CD4-positive, CD25-positive, alpha-beta regulatory T cell (primary cell): ENCODE results near the gene SLC22A5. TPM values are rescaled to one million over a fixed set of nuclear protein-coding genes. Genes with fewer than 3 reads are reported as not detected.

Source experiments
- ATAC-seq, 2 donors: fragments of 150-1000 bp; cut with Tn5 transposase; one replicate each; pipeline ENCODE4 v1.10.0; 2021; ENCODE audit warnings: low read depth in 2 of 2, moderate number of reproducible peaks in 2 of 2, moderate library complexity in 1 of 2
- DNase-seq, 3 donors: peaks; one replicate each; pipeline versions ENCODE4 v3.0.0 to v3.0.0-alpha.2; 2012 to 2022; ENCODE audit warnings: mixed read lengths in 1 of 3
- H3K27ac ChIP-seq: one replicate; pipeline ENCODE4 v1.7.0; 2013; ENCODE audit warnings: mild to moderate bottlenecking, low read length; ENCODE audit not compliant: insufficient read depth, poor library complexity, severe bottlenecking
- H3K27me3 ChIP-seq: one replicate; pipeline ENCODE4 v1.7.0; 2013; ENCODE audit warnings: low read length; ENCODE audit not compliant: control insufficient read depth, insufficient read depth
- H3K36me3 ChIP-seq: one replicate; pipeline ENCODE4 v1.7.0; 2013; ENCODE audit warnings: mild to moderate bottlenecking, low read length, moderate library complexity; ENCODE audit not compliant: control insufficient read depth, insufficient read depth
- H3K4me1 ChIP-seq: 2 replicates; pipeline ENCODE4 v1.7.0; 2013; ENCODE audit warnings: mild to moderate bottlenecking, low read length; ENCODE audit not compliant: insufficient read depth, control insufficient read depth, poor library complexity, severe bottlenecking
- H3K4me3 ChIP-seq: one replicate; pipeline ENCODE4 v1.7.0; 2013; ENCODE audit warnings: low read depth, mild to moderate bottlenecking, low read length, moderate library complexity
- H3K9me3 ChIP-seq, 2 experiments: 1 replicate in 1 of 2; 2 replicates in 1 of 2; pipeline ENCODE4 v1.7.0; 2013; ENCODE audit warnings: low read length in 2 of 2, mild to moderate bottlenecking in 1 of 2, moderate library complexity in 1 of 2; ENCODE audit not compliant: control insufficient read depth in 2 of 2
- H3K27ac Mint-ChIP-seq, 3 donors: one replicate each; pipeline ENCODE4 v1.8.0; 2020 to 2022; ENCODE audit warnings: mild to moderate bottlenecking in 3 of 3, mixed read lengths in 3 of 3, moderate library complexity in 2 of 3
- H3K27me3 Mint-ChIP-seq: one replicate; pipeline ENCODE4 v1.8.0; 2022; ENCODE audit warnings: mild to moderate bottlenecking, mixed read lengths
- H3K36me3 Mint-ChIP-seq: one replicate; pipeline ENCODE4 v1.8.0; 2020; ENCODE audit warnings: mixed read lengths
- H3K4me1 Mint-ChIP-seq, 4 donors: one replicate each; pipeline ENCODE4 v1.8.0; 2020 to 2022; ENCODE audit warnings: mixed read lengths in 4 of 4, mild to moderate bottlenecking in 1 of 4
- H3K4me3 Mint-ChIP-seq, 4 donors: one replicate each; pipeline ENCODE4 v1.8.0; 2020 to 2022; ENCODE audit warnings: mild to moderate bottlenecking in 4 of 4, mixed read lengths in 4 of 4, moderate library complexity in 3 of 4
- H3K9me3 Mint-ChIP-seq, 7 donors: one replicate each; pipeline ENCODE4 v1.8.0; 2020 to 2022; ENCODE audit warnings: mixed read lengths in 7 of 7, mild to moderate bottlenecking in 3 of 7, moderate library complexity in 2 of 7
- polyA plus RNA-seq, 4 donors: library from polyadenylated mRNA; unstranded; fragments of 300-500 nt; fragmentation: Illumina TruSeq; gene quantifications; one replicate each; pipeline ENCODE4 v1.2.3, GENCODE V29; 2021
- total RNA-seq: library from RNA; stranded (reverse); gene quantifications from one replicate; pipeline ENCODE4 v1.2.3, GENCODE V29; 2022

The SLC22A5 gene
- total and polyA plus RNA-seq, 5 donors from 2014 or later = 0.54 to 3.2 (median 2.1) TPM

DNA sequence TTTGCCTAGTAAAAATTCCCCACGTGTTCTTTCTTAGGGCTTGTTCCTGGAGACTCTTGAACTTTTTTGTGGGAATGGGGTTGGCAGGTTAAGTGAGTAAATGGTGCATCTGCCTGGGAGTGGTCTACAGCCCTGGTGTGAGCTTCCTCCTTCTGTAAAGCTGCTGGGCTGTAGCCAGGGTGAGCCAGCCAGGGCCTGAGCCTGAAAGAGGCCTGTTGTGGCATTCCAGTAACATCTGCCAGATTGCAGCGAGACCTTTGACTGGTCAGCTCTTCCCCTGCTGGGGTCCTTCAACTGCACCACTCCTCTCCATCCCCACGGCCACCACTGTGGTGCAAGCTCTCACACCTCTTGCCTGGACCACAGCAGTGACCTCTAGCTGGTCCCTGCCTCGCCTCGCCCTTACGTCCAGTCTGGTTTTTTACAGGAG, 47.5 kb downstream of the SLC22A5 start:
- Histone ChIP-seq H3K9me3 (no peaks in the 10 kb centered on the region), H3K4me1 (peaks cover 84% of the 10 kb centered on the region), H3K36me3 (peaks cover 7% of the 10 kb centered on the region), H3K27me3 (no peaks in the 10 kb centered on the region), H3K27ac (no peak overlapping the region), H3K4me3 (no peak overlapping the region)
- Mint-ChIP-seq H3K4me3 (peak overlapping the region in 2 of 4 donors; percentile 26 to 62), H3K4me1 (peaks cover 37 to 97% (median 74%) of the 10 kb centered on the region in 4 donors), H3K27ac (peak overlapping the region; percentile 79 to 95 (median 82)), H3K36me3 (peaks cover 31% of the 10 kb centered on the region), H3K27me3 (no peaks in the 10 kb centered on the region), H3K9me3 (peaks cover 0 to 1% (median 0%) of the 10 kb centered on the region in 7 donors)
- ATAC-seq (no peak), DNase-seq (no peak)

DNA sequence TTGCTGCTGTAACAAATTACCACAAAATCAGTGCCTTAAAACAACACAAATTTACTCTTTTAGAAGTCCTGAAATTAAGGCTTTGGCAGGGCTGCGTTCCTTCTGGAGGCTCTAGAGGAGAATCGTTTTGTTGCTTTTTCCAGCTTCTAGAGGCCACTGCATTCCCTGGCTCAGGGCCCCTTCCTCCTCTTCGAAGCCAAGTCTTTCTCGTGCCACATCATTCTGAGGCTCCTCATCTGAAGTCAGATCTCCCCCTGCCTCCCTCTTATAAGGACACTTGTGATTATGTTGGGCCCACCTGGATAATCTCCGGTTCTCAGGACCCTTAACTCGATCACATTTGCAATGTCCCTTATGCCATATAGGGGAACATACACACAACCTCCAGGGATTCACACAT, 48.0 kb downstream of the SLC22A5 start:
- no peak overlapping the region for H3K27ac ChIP-seq
- peaks cover 7% of the 10 kb centered on the region for H3K36me3 ChIP-seq
- peak overlapping the region in 2 of 4 donors; percentile 26 to 74 for H3K4me3 Mint-ChIP-seq
- DNase-seq (no peak), ATAC-seq (no peak)
- peaks cover 37 to 97% (median 74%) of the 10 kb centered on the region in 4 donors for H3K4me1 Mint-ChIP-seq
- peaks cover 31% of the 10 kb centered on the region for H3K36me3 Mint-ChIP-seq
- H3K4me3 ChIP-seq = no peak overlapping the region
- peak overlapping the region; percentile 79 to 95 (median 82) for H3K27ac Mint-ChIP-seq
- no peaks in the 10 kb centered on the region for H3K27me3 Mint-ChIP-seq
- H3K9me3 ChIP-seq = no peaks in the 10 kb centered on the region
- H3K4me1 ChIP-seq = peaks cover 84% of the 10 kb centered on the region
- no peaks in the 10 kb centered on the region for H3K27me3 ChIP-seq
- peaks cover 0 to 1% (median 0%) of the 10 kb centered on the region in 7 donors for H3K9me3 Mint-ChIP-seq

DNA sequence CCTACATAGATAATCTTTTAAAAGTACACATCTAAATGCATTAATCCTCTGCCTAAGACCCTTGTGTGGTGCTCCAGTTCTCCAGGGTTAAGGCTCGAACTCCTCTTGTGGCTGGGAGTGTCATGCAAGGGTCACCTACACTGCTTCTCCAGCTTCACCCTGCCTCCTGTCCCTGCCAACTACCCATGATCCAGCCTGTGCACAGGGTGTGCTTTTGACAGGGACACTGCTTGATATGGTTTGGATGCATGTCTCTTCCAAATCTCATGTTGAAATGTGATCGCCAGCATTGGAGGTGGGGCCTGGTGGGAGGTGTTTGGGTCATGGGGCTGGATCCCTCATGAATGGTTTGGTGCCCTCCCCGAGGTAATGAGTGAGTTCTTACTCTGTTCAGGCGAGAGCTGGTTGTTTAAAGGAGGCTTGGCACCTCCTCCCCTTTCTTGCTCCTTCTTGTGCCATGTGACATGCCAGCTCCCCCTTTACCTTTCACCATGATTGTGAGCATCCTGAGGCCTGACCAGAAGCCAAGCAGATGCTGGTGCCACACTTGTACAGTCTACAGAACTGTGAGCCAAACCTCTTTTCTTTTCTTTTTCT, 48.5 kb downstream of the SLC22A5 start:
- no peak for ATAC-seq
- peak overlapping the region; percentile 92 for H3K27ac ChIP-seq
- peaks cover 11% of the 10 kb centered on the region for H3K36me3 ChIP-seq
- Mint-ChIP-seq H3K27me3 (no peaks in the 10 kb centered on the region), H3K4me1 (peaks cover 34 to 97% (median 73%) of the 10 kb centered on the region in 4 donors), H3K27ac (peak overlapping the region; percentile 95 to 98 (median 96)), H3K36me3 (peaks cover 31% of the 10 kb centered on the region), H3K4me3 (peak overlapping the region in 2 of 4 donors; percentile 26 to 66), H3K9me3 (peaks cover 0 to 1% (median 0%) of the 10 kb centered on the region in 7 donors)
- no peaks in the 10 kb centered on the region for H3K27me3 ChIP-seq
- DNase-seq = no peak
- H3K4me1 ChIP-seq = peaks cover 84% of the 10 kb centered on the region
- no peaks in the 10 kb centered on the region for H3K9me3 ChIP-seq
- no peak overlapping the region for H3K4me3 ChIP-seq

GRCh38 chr5:132418881-132419280, 49.4 kb downstream of the SLC22A5 start:
- Mint-ChIP-seq H3K27me3 (no peaks in the 10 kb centered on the region), H3K4me1 (peaks cover 32 to 97% (median 73%) of the 10 kb centered on the region in 4 donors), H3K36me3 (peaks cover 38% of the 10 kb centered on the region), H3K9me3 (no peaks in the 10 kb centered on the region), H3K4me3 (peak overlapping the region in 2 of 4 donors; percentile 66 to 91), H3K27ac (peak overlapping the region; percentile 95 to 98 (median 96))
- Histone ChIP-seq H3K27me3 (no peaks in the 10 kb centered on the region), H3K9me3 (no peaks in the 10 kb centered on the region), H3K4me1 (peaks cover 85% of the 10 kb centered on the region), H3K36me3 (peaks cover 16% of the 10 kb centered on the region), H3K27ac (peak overlapping the region; percentile 92), H3K4me3 (peak overlapping the region; percentile 62)
- no peak for DNase-seq
- no peak for ATAC-seq

- Histone ChIP-seq H3K27me3 (no peaks in the 10 kb centered on the region), H3K4me3 (peak overlapping the region; percentile 62), H3K27ac (peak overlapping the region; percentile 92), H3K9me3 (no peaks in the 10 kb centered on the region), H3K36me3 (peaks cover 16% of the 10 kb centered on the region), H3K4me1 (peaks cover 85% of the 10 kb centered on the region)
- ATAC-seq (peak; percentile 60 to 73), DNase-seq (peak; percentile 55 to 76 (median 70))
- H3K9me3 Mint-ChIP-seq = no peaks in the 10 kb centered on the region
- peak overlapping the region; percentile 95 to 98 (median 96) for H3K27ac Mint-ChIP-seq
- peak overlapping the region; percentile 66 to 91 (median 84) for H3K4me3 Mint-ChIP-seq
- peaks cover 44% of the 10 kb centered on the region for H3K36me3 Mint-ChIP-seq
- H3K27me3 Mint-ChIP-seq = no peaks in the 10 kb centered on the region
- H3K4me1 Mint-ChIP-seq = peaks cover 25 to 98% (median 74%) of the 10 kb centered on the region in 4 donors
Measured at GRCh38 chr5:132419502-132420468, 50.3 kb downstream of the SLC22A5 start.

DNA sequence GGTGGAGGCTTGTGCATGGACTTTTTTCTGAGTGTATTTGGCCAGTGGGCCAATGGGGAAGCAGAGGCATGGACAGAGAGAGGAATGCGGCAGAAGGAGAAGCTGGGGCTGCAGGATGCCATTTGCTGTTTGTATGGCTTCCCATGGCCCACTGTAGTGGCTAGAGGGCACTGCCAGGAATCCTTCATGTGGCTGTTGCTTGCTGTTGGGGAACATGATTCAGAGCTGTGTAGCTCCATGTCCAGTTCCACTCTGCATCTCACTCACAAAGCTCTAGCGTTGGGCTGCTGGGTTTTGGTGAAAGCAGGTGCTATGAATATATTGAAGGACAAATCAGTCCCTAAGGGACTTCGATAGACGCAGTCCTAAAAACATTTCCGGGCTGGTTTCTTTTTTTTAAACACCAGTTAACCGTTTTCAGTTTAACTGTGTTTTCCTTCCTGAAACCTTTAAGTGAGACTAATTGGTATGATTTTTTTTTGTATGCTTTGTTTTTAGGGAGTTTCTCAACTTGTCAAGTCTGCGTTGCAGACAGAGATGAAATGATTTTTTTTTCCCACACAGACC, 51.3 kb downstream of the SLC22A5 start:
- peak in 2 of 3 donors; percentile 43 to 61 for DNase-seq
- no peak for ATAC-seq

DNA sequence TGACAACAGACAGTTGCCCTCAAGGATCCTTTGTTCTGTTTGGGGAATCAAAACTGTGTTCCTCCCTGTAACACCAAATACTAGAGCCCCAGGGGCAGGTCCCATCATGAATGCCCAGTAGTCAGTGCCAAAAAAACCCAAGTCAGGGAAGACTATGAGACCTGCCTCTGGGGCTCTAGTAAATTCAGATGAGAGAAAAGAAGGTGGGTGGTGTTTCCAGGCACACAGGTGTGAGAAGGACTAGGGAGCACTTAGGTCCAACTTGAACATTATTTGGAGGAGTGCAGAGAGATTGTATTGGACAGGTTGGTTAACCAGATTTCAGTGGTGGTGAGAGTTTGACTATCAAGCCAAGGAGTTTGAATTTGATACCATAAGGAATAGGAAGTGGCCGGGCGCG, 52.0 kb downstream of the SLC22A5 start:
- H3K9me3 ChIP-seq = no peaks in the 10 kb centered on the region
- H3K4me1 Mint-ChIP-seq = peaks cover 30 to 100% (median 80%) of the 10 kb centered on the region in 4 donors
- peak overlapping the region; percentile 92 for H3K27ac ChIP-seq
- peaks cover 44% of the 10 kb centered on the region for H3K36me3 Mint-ChIP-seq
- DNase-seq (no peak), ATAC-seq (no peak)
- H3K36me3 ChIP-seq = peaks cover 13% of the 10 kb centered on the region
- H3K27ac Mint-ChIP-seq = peak overlapping the region; percentile 95 to 98 (median 96)
- peak overlapping the region; percentile 66 to 87 (median 84) for H3K4me3 Mint-ChIP-seq
- no peaks in the 10 kb centered on the region for H3K9me3 Mint-ChIP-seq
- no peaks in the 10 kb centered on the region for H3K27me3 ChIP-seq
- no peaks in the 10 kb centered on the region for H3K27me3 Mint-ChIP-seq
- H3K4me1 ChIP-seq = peaks cover 87% of the 10 kb centered on the region
- peak overlapping the region; percentile 77 for H3K4me3 ChIP-seq

More for the DNA sequence above, 51.3 kb downstream of the SLC22A5 start:
- Histone ChIP-seq H3K36me3 (peaks cover 13% of the 10 kb centered on the region), H3K4me3 (peak overlapping the region; percentile 77), H3K27ac (peak overlapping the region; percentile 92), H3K9me3 (no peaks in the 10 kb centered on the region), H3K27me3 (no peaks in the 10 kb centered on the region), H3K4me1 (peaks cover 85% of the 10 kb centered on the region)
- Mint-ChIP-seq H3K4me3 (peak overlapping the region; percentile 66 to 87 (median 84)), H3K9me3 (no peaks in the 10 kb centered on the region), H3K4me1 (peaks cover 28 to 98% (median 77%) of the 10 kb centered on the region in 4 donors), H3K27ac (peak overlapping the region; percentile 95 to 98 (median 96)), H3K36me3 (peaks cover 44% of the 10 kb centered on the region), H3K27me3 (no peaks in the 10 kb centered on the region)
